LNCAP (cell line): ENCODE results near the gene EPHA3.

ENCODE experiments used
- CTCF ChIP-seq: fragments of 450-650 bp; IDR thresholded peaks from 2 replicates; pipeline ENCODE4 v1.5.1; 2017; ENCODE audit warnings: mild to moderate bottlenecking

Gene EPHA3

GRCh38 chr3:89198591-89198990, 91.2 kb downstream of the EPHA3 start:
- TF ChIP-seq CTCF = no peak

- TF ChIP-seq CTCF = no peak
Measured at GRCh38 chr3:89212619-89213018, 105.2 kb downstream of the EPHA3 start.

GRCh38 chr3:89216016-89216739, 108.8 kb downstream of the EPHA3 start:
- TF ChIP-seq CTCF = no peak

- TF ChIP-seq CTCF = no peak
Measured at GRCh38 chr3:89217148-89217685, 109.8 kb downstream of the EPHA3 start.

GRCh38 chr3:89221924-89222323, 114.5 kb downstream of the EPHA3 start:
- TF ChIP-seq CTCF = no peak

GRCh38 chr3:89223188-89223587, 115.8 kb downstream of the EPHA3 start:
- no peak for TF ChIP-seq CTCF

GRCh38 chr3:89227218-89227617, 119.8 kb downstream of the EPHA3 start:
- TF ChIP-seq CTCF = no peak
